Fibroblast of pulmonary artery (primary cell): Measurements from ENCODE around the gene SLX4.
A peak's percentile ranks its signal among the peaks of the same experiment; 100 is the strongest.

Source experiments
- DNase-seq: peaks from one replicate; pipeline ENCODE4 v3.0.0-alpha.2; 2010; ENCODE audit warnings: low read depth
- H3K4me3 ChIP-seq: replicated peaks from 2 replicates; pipeline ENCODE4 v1.5.1; 2011; ENCODE audit warnings: low read depth, mild to moderate bottlenecking, control low read depth, low read length, moderate library complexity
- TF ChIP-seq, protein P1 (sequence below): IDR thresholded peaks from 2 replicates; pipeline ENCODE4 v1.5.1; 2011; ENCODE audit warnings: mild to moderate bottlenecking, control low read depth, low read length, inconsistent platforms; ENCODE audit errors: missing control alignments

The SLX4 gene

DNA sequence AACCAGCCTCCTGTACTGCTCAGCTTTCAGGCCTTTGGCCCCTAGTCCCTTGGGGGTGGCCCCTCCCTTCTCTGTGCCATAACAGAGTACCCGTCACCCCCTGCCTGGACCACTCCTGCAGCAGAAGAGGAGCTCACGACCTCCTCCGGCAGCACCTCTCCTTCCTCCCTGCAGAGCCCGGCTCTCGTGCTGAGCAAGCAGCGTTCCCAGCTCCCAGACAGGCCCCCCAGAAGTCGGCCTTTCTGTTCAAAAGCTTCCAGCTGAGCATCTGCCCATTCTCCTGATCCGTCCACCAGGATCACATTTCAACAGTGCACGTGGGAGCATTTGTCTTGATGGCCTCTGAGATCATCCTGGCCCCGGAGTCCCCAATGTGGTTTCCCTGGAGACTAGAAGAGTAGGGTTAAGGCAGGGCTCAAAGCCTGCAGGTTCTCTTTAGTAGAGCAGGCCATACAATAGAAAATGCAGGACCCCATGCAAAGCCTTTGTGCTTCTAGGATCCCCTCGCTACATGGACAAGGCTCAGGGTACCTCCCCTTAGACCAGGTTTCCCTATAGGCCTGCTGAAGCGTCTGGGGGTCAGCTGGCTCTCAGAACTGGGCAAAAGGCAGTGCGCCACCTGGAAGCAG is 69.8 kb downstream of the SLX4 start:
- TF ChIP-seq, protein P1, sequence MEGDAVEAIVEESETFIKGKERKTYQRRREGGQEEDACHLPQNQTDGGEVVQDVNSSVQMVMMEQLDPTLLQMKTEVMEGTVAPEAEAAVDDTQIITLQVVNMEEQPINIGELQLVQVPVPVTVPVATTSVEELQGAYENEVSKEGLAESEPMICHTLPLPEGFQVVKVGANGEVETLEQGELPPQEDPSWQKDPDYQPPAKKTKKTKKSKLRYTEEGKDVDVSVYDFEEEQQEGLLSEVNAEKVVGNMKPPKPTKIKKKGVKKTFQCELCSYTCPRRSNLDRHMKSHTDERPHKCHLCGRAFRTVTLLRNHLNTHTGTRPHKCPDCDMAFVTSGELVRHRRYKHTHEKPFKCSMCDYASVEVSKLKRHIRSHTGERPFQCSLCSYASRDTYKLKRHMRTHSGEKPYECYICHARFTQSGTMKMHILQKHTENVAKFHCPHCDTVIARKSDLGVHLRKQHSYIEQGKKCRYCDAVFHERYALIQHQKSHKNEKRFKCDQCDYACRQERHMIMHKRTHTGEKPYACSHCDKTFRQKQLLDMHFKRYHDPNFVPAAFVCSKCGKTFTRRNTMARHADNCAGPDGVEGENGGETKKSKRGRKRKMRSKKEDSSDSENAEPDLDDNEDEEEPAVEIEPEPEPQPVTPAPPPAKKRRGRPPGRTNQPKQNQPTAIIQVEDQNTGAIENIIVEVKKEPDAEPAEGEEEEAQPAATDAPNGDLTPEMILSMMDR: no peak
- no peak overlapping the region for H3K4me3 ChIP-seq

DNA sequence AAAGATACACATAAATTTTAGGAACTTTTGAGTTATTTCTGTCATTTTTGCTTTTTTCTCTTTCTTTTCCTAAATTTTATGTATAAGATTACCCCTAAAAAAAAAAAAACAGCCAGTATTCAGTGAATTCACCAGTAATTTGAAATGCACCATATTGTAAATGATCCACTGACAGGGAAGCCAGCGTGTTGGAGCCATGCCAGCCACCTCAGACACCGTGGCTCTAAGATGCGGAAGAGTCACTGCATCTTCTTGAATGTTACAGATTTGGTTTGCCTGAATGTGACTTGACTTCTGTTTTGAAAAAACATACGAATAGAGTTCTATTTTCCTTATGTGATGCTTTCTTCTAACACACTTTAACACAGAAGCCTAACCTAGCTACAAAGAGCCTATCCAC is 73.2 kb downstream of the SLX4 start:
- no peak for DNase-seq
- TF ChIP-seq, protein P1: no peak
- no peak overlapping the region for H3K4me3 ChIP-seq

More for the DNA sequence above, 69.8 kb downstream of the SLX4 start:
- no peak for DNase-seq

- no peak for DNase-seq
- no peak overlapping the region for H3K4me3 ChIP-seq
- TF ChIP-seq, protein P1: no peak
These were observed 74.6 kb downstream of the SLX4 start for GRCh38 chr16:3536851-3537250.

- DNase-seq: peak; percentile 46
- TF ChIP-seq, protein P1: no peak
- H3K4me3 ChIP-seq: no peak overlapping the region
These were observed 75.1 kb downstream of the SLX4 start for GRCh38 chr16:3536271-3536731.

- H3K4me3 ChIP-seq: no peak overlapping the region
- TF ChIP-seq, protein P1: no peak
- DNase-seq: no peak
These were observed 77.3 kb downstream of the SLX4 start for GRCh38 chr16:3534126-3534525.

- no peak overlapping the region for H3K4me3 ChIP-seq
- DNase-seq: no peak
- TF ChIP-seq, protein P1: no peak
These were observed 78.7 kb downstream of the SLX4 start for GRCh38 chr16:3532741-3533140.
